ENCODE data around the gene ORAI2.
A peak's percentile ranks its signal among the peaks of the same experiment; 100 is the strongest.
"Not testable (repeated sequence)": the region's sequence is repeated elsewhere in the genome, so short reads cannot be mapped to it uniquely, and the experiment has no call there.

Gene ORAI2

DNA sequence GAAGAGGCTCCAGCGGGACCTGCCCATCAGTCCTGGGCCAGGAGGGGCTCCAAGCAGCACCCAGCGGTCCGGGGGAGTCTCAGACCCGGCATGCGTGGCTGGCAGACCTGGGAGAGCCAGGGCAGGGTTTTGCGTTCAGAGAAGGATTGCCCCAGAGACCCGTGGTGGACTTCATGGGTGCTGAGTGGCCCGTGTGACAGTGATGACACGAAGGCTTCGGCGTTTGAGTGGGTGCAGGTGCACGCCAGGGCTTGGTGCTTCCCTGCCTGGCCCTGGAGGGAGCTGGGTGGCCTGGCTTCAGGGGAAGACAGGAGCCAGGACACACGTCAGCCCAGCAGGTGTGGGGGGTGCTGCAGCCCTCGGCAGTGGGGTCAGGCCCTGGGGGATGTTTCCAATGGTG, 13.9 kb downstream of the ORAI2 start:
- no peak for DNase-seq
- Mint-ChIP-seq H3K27me3 (no peaks in the 10 kb centered on the region), H3K9me3 (no peaks in the 10 kb centered on the region), H3K36me3 (ENCODE audit: low read depth) (peaks cover 41% of the 10 kb centered on the region), H3K4me3 (no peak overlapping the region), H3K27ac (no peak overlapping the region), H3K4me1 (ENCODE audit: low read depth) (no peaks in the 10 kb centered on the region)

DNA sequence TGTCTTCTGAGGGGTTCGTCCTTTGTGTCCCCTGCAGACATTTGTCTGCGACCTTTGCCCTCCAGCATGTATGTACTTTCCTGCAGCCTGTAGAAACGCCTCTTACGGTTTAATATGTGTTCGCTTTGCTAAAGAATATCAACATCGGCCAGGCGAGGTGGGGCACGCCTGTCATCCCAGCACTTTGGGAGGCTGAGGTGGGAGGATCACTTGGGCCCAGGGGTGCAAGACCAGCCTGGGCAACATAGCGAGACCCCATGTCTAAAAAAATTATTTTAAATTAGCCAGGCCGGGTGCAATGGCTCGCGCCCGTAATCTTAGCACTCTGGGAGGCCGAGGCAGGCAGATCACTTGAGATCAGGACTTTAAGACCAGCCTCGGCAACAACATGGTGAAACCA, 15.8 kb downstream of the ORAI2 start:
- Mint-ChIP-seq H3K27me3 (no peaks in the 10 kb centered on the region), H3K4me3 (no peak overlapping the region), H3K36me3 (ENCODE audit: low read depth) (peaks cover 33% of the 10 kb centered on the region), H3K27ac (no peak overlapping the region), H3K9me3 (no peaks in the 10 kb centered on the region), H3K4me1 (ENCODE audit: low read depth) (no peaks in the 10 kb centered on the region)
- DNase-seq: no peak

DNA sequence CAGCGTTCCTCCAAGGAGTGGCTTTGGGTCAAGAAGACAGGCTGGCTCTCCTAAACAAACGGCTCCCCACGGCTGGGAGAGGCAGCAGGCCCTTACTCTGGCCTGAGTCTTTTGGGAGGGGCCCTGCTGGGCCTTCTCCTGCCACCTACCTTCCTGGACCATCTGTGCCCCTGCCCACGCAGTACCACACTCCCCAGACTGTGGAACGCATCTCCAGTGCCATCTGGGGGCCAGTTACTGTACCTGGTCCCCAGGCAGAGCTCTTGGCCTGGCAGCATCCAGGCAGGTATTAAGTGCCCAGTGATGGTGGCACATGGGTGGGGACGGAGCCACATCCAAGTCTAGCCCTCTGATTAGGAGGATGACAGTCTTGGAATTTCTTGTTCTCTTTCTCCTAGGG, 16.9 kb downstream of the ORAI2 start:
- no peak overlapping the region for H3K27ac Mint-ChIP-seq
- peak; percentile 66 for DNase-seq
- H3K4me1 Mint-ChIP-seq (ENCODE audit: low read depth): no peaks in the 10 kb centered on the region
- no peaks in the 10 kb centered on the region for H3K9me3 Mint-ChIP-seq
- H3K36me3 Mint-ChIP-seq (ENCODE audit: low read depth): peaks cover 28% of the 10 kb centered on the region
- no peaks in the 10 kb centered on the region for H3K27me3 Mint-ChIP-seq
- no peak overlapping the region for H3K4me3 Mint-ChIP-seq

DNA sequence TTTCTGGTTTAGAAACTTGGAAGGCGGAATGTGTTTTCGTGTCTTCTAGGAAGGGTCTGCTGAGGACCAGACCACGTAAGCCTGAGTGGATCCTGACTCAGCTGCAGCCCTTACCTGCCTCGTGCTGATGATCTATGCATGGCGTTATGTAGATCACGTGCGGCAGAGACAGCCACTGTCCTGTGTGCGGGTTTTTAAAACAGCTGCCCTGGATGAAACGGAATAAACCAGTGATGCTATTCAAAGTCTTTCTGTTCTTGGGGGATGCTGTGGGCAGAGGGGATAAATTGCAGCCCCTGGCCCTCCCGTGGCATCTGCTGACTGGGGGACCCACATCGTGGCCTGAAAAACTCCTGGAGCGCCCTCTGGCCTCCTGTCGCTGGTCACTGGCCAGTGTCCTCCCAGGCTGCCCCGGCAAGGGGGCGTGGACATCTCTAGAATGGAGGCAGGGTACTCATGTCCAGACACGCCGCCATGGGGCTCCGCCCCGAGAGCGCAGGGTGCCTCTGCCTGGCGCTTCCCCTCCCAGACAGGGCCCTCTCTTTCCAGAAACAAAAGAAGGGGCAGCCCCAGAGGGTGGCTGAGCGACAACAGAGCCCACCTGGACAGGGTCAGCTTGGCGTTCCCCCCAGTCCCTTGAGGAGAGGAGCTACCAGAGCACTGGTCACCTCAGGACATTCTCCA, 18.1 kb downstream of the ORAI2 start:
- Mint-ChIP-seq H3K36me3 (ENCODE audit: low read depth) (peaks cover 24% of the 10 kb centered on the region), H3K27me3 (no peaks in the 10 kb centered on the region), H3K4me1 (ENCODE audit: low read depth) (no peaks in the 10 kb centered on the region), H3K27ac (no peak overlapping the region), H3K9me3 (no peaks in the 10 kb centered on the region), H3K4me3 (no peak overlapping the region)
- no peak for DNase-seq

DNA sequence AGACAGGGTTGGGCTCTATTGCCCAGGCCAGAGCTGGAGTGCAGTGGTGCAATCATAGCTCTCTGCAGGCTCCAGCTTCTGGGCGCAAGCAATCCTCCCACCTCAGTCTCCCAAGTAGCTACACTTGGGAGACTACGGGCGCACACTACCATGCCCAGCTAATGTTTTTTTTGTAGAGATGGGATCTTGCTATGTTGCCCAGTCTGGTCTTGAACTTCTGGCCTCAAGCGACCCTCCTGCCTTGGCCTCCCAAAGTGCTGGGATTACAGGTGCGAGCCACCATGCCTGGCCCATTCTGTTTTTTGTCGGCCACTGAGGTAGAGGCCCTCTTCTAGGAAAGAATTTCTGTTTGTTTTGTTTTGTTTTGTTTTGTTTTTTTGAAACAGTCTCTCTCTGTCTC, 19.1 kb downstream of the ORAI2 start:
- Mint-ChIP-seq H3K4me3 (no peak overlapping the region), H3K27ac (no peak overlapping the region), H3K9me3 (no peaks in the 10 kb centered on the region), H3K4me1 (ENCODE audit: low read depth) (no peaks in the 10 kb centered on the region), H3K36me3 (ENCODE audit: low read depth) (peaks cover 24% of the 10 kb centered on the region), H3K27me3 (no peaks in the 10 kb centered on the region)
- DNase-seq: no peak

GRCh38 chr7:102453319-102453718, 19.9 kb downstream of the ORAI2 start:
- Mint-ChIP-seq H3K27me3 (no peaks in the 10 kb centered on the region), H3K4me1 (ENCODE audit: low read depth) (no peaks in the 10 kb centered on the region), H3K9me3 (no peaks in the 10 kb centered on the region), H3K27ac (no peak overlapping the region), H3K36me3 (ENCODE audit: low read depth) (peaks cover 27% of the 10 kb centered on the region), H3K4me3 (no peak overlapping the region)
- no peak for DNase-seq

GRCh38 chr7:102454468-102454867, 21.1 kb downstream of the ORAI2 start:
- Mint-ChIP-seq H3K9me3 (no peaks in the 10 kb centered on the region), H3K27me3 (no peaks in the 10 kb centered on the region), H3K27ac (no peak overlapping the region), H3K36me3 (ENCODE audit: low read depth) (peaks cover 34% of the 10 kb centered on the region), H3K4me1 (ENCODE audit: low read depth) (no peaks in the 10 kb centered on the region), H3K4me3 (no peak overlapping the region)
- DNase-seq: no peak

GRCh38 chr7:102454932-102455331, 21.6 kb downstream of the ORAI2 start:
- not testable (repeated sequence) for DNase-seq; H3K4me3 Mint-ChIP-seq; H3K27ac Mint-ChIP-seq; H3K4me1 Mint-ChIP-seq (ENCODE audit: low read depth); H3K27me3 Mint-ChIP-seq; H3K9me3 Mint-ChIP-seq
- H3K36me3 Mint-ChIP-seq (ENCODE audit: low read depth): peaks cover 36% of the 10 kb centered on the region

DNA sequence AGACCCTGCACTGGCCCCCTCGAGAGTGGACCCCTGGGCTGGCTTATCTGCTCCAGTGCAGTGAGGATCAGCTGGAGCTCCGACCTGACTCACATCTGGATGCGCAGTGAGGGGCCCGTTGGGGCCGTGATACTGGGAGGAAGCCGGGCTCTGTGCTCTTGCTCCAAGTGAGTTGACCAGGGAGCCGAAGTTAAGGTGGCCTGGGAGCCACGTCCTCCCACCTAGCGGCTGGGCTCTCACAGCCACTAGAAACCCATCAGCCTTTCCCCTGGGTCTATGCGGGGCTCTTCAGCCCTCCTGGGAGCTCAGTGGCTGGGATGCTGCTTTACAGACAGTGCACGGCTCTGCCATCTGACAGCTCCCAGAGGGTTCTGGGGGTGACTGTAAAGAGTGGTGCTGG, 22.2 kb downstream of the ORAI2 start:
- H3K9me3 Mint-ChIP-seq: no peaks in the 10 kb centered on the region
- no peak overlapping the region for H3K27ac Mint-ChIP-seq
- H3K27me3 Mint-ChIP-seq: no peaks in the 10 kb centered on the region
- no peak for DNase-seq
- H3K4me1 Mint-ChIP-seq (ENCODE audit: low read depth): peaks cover under 1% of the 10 kb centered on the region
- no peak overlapping the region for H3K4me3 Mint-ChIP-seq
- peaks cover 38% of the 10 kb centered on the region for H3K36me3 Mint-ChIP-seq (ENCODE audit: low read depth)

DNA sequence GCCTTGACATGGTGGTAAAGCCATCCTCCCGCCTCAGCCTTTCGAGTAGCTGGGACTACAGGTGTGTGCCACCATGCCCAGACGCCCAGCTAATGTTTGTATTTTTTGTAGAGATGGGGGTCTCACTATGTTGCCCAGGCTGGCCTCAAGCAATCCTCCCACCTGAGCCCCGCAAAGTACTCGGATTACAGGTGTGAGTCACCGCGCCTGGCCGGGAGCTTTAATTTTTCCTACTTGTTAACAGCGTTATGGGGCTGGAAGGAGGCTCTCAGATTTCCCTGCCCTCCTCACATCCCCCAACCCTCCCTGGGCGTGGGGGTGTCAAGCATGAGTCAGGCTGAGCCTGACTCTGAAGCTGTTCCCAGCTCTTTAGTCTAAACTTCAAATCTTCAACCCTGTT, 23.0 kb downstream of the ORAI2 start:
- Mint-ChIP-seq H3K9me3 (no peaks in the 10 kb centered on the region), H3K4me1 (ENCODE audit: low read depth) (peaks cover 3% of the 10 kb centered on the region), H3K4me3 (no peak overlapping the region), H3K27ac (no peak overlapping the region), H3K36me3 (ENCODE audit: low read depth) (peaks cover 40% of the 10 kb centered on the region), H3K27me3 (no peaks in the 10 kb centered on the region)
- DNase-seq: no peak

GRCh38 chr7:102457352-102457924, 24.1 kb downstream of the ORAI2 start:
- H3K27me3 Mint-ChIP-seq: no peaks in the 10 kb centered on the region
- no peak for DNase-seq
- peaks cover 48% of the 10 kb centered on the region for H3K36me3 Mint-ChIP-seq (ENCODE audit: low read depth)
- no peaks in the 10 kb centered on the region for H3K9me3 Mint-ChIP-seq
- H3K4me3 Mint-ChIP-seq: no peak overlapping the region
- H3K27ac Mint-ChIP-seq: no peak overlapping the region
- H3K4me1 Mint-ChIP-seq (ENCODE audit: low read depth): peaks cover 6% of the 10 kb centered on the region

DNA sequence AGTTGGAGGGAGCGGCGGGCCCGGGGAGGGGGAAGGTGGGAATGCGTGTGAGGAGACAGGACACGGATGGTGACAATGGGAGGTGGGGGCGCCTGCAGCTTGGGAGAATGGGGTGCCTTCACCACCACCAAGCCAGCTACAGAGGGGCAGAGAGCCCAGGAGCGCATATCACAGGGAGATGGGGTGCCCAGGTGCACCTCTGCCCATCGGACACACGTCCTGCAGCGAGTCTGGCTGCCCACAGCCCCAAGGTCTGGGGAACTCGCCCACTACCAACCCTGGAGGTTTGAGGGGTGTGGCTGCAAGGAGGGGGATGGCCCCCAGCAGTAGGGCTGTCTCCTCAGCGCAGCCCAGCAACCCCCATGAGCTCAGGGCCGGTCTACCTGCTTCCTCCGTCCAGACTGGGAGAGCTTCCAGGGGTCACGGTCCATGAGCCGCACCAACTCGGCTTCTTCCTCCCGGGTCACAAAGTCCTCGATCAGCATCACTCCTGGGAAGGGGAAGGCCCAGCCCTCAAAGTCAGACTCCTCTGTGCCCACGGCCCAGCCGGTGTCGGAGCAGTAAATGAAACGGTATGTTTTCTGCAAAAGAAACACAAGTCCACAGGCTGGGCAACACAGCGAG, 26.0 kb downstream of the ORAI2 start:
- Mint-ChIP-seq H3K4me1 (ENCODE audit: low read depth) (peaks cover 19% of the 10 kb centered on the region), H3K27me3 (no peaks in the 10 kb centered on the region), H3K4me3 (no peak overlapping the region), H3K9me3 (no peaks in the 10 kb centered on the region), H3K36me3 (ENCODE audit: low read depth) (peaks cover 58% of the 10 kb centered on the region), H3K27ac (peak overlapping the region; percentile 44)
- DNase-seq: no peak

DNA sequence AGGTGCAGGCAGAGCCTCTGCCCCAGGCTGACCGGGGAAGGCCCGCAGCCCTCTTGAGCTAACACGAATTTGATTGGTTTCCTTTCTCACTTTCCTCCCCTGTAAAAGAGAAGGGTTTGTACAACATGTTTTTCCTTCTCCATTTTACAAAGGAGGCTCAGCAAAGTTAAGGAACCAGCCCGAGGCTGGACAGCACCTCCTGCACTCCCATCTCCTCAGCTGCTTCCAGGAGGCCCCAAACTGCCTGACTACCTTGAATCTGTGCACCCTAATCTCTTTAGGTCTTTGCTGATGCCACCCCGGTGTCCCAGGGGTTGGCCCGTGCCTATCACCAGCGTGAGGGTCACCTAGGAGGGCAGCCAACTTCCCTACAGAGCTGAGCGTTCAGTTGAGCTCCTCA, 27.1 kb downstream of the ORAI2 start:
- H3K4me3 Mint-ChIP-seq: no peak overlapping the region
- H3K36me3 Mint-ChIP-seq (ENCODE audit: low read depth): peaks cover 59% of the 10 kb centered on the region
- H3K27me3 Mint-ChIP-seq: no peaks in the 10 kb centered on the region
- peaks cover 20% of the 10 kb centered on the region for H3K4me1 Mint-ChIP-seq (ENCODE audit: low read depth)
- no peak for DNase-seq
- no peaks in the 10 kb centered on the region for H3K9me3 Mint-ChIP-seq
- H3K27ac Mint-ChIP-seq: peak overlapping the region; percentile 33

DNA sequence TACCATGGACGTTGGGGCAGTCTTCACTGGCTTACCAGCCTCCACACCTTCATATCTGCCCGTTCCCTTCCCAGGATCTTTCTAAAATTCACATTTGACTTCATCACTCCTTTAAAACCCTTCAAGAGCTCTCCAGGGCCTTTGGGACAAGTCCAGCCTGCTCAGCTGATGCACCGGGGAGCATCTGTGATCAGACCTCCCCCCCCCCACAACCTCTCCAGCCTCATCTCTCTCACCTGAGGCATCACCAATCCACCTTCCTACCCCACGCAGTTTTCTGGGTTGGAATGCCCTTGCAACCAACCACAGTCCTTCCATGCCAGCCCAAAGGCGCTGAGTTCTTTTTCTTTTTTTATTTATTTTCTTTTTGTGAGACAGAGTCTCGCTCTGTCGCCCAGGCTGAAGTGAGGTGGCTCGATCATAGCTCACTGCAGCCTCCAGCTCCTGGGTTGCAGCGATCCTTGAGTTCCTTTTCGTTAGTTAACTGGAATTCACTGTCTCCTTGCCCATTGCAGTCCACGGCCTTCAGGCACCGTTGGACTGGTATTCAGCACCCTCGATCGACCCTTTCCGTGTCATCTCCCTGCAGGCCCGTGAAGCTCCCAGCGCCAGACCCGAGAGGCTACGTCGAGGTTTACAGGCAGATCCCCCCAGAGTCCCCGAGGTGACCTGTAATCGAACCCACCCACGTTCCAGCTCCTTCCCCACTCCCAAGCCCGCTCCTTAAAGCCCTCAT, 30.6 kb downstream of the ORAI2 start:
- Mint-ChIP-seq H3K9me3 (no peaks in the 10 kb centered on the region), H3K27ac (peak overlapping the region; percentile 92), H3K4me1 (ENCODE audit: low read depth) (peaks cover 40% of the 10 kb centered on the region), H3K36me3 (ENCODE audit: low read depth) (peaks cover 52% of the 10 kb centered on the region), H3K4me3 (peak overlapping the region; percentile 96), H3K27me3 (no peaks in the 10 kb centered on the region)
- no peak for DNase-seq

Measured in activated T-cell treated with anti-CD3 and anti-CD28 coated beads, Interleukin-2, amount 50 U/mL, for 24 hours (primary cell).